WTC11 (cell line): ENCODE measurements around the gene CACNA2D1. TPM values are rescaled to one million over a fixed set of nuclear protein-coding genes. Genes with fewer than 3 reads are reported as not detected.

Experiments used
- ATAC-seq: fragments of 200-7000 bp; cut with Tn5 transposase; 2 replicates; pipeline ENCODE4 v1.10.0; 2021; ENCODE audit warnings: mild to moderate bottlenecking, moderate library complexity
- CTCF ChIA-PET: fragments of 300-600 bp; sonication (Branson Sonifier 250); formaldehyde crosslinking; loops from one replicate; lab custom pipeline; 2021; ENCODE audit warnings: antibody characterized with exemption; lab: Charles Lee
- POLR2A ChIA-PET: fragments of 350-600 bp; sonication (Branson Sonifier 250); formaldehyde crosslinking; loops from one replicate; lab custom pipeline; 2021; ENCODE audit warnings: antibody characterized with exemption; lab: Charles Lee
- DNase-seq: peaks from one replicate; pipeline ENCODE4 v3.0.0; 2021; ENCODE audit warnings: low spot score
- H3K27ac Mint-ChIP-seq: 2 replicates; pipeline ENCODE4 v1.8.0; 2021; ENCODE audit warnings: mixed read lengths
- H3K27me3 Mint-ChIP-seq: 2 replicates; pipeline ENCODE4 v1.8.0; 2021; ENCODE audit warnings: low read depth, mild to moderate bottlenecking, moderate library complexity, mixed read lengths
- H3K36me3 Mint-ChIP-seq: 2 replicates; pipeline ENCODE4 v1.8.0; 2021; ENCODE audit warnings: mixed read lengths
- H3K4me1 Mint-ChIP-seq: 2 replicates; pipeline ENCODE4 v1.8.0; 2022; ENCODE audit warnings: mixed read lengths
- H3K4me3 Mint-ChIP-seq: 2 replicates; pipeline ENCODE4 v1.8.0; 2021; ENCODE audit warnings: mild to moderate bottlenecking, moderate library complexity, mixed read lengths
- H3K9me3 Mint-ChIP-seq: 2 replicates; pipeline ENCODE4 v1.8.0; 2021; ENCODE audit warnings: mixed read lengths
- AFF4 ChIP-seq: sonication (generic); formaldehyde crosslinking; IDR thresholded peaks from 2 replicates; pipeline ENCODE4 v1.8.1; 2023; ENCODE audit warnings: mild to moderate bottlenecking, missing genetic modification reagents, borderline replicate concordance
- CBFB ChIP-seq: sonication (generic); formaldehyde crosslinking; IDR thresholded peaks from 2 replicates; pipeline ENCODE4 v1.8.1; 2022; ENCODE audit warnings: mild to moderate bottlenecking, low read depth, missing genetic modification reagents
- CREB1 ChIP-seq: sonication (generic); formaldehyde crosslinking; IDR thresholded peaks from 2 replicates; pipeline ENCODE4 v1.8.0; 2023; ENCODE audit warnings: mild to moderate bottlenecking, missing genetic modification reagents
- EMX1 ChIP-seq: fragments of 250-450 bp; sonication (Bioruptor Pico); IDR thresholded peaks from 2 replicates; pipeline ENCODE4 v1.8.0; 2021; ENCODE audit warnings: mild to moderate bottlenecking
- FOXP1 ChIP-seq: sonication (generic); formaldehyde crosslinking; IDR thresholded peaks from 2 replicates; pipeline ENCODE4 v1.8.0; 2022; ENCODE audit warnings: missing genetic modification reagents, mild to moderate bottlenecking, moderate library complexity, borderline replicate concordance
- HMGA2 ChIP-seq: fragments of 250-450 bp; sonication (Bioruptor Pico); IDR thresholded peaks from 2 replicates; pipeline ENCODE4 v1.4.0; 2021; ENCODE audit warnings: mild to moderate bottlenecking, moderate library complexity
- KAT7 ChIP-seq: sonication (generic); formaldehyde crosslinking; IDR thresholded peaks from 2 replicates; pipeline ENCODE4 v1.8.1; 2023; ENCODE audit warnings: missing genetic modification reagents, mild to moderate bottlenecking, borderline replicate concordance
- MXD4 ChIP-seq: fragments of 250-450 bp; sonication (Bioruptor Pico); IDR thresholded peaks from 2 replicates; pipeline ENCODE4 v1.8.0; 2021; ENCODE audit warnings: mild to moderate bottlenecking, moderate library complexity, borderline replicate concordance
- NFATC4 ChIP-seq: fragments of 250-450 bp; sonication (Bioruptor Pico); IDR thresholded peaks from 2 replicates; pipeline ENCODE4 v1.9.0; 2021; ENCODE audit warnings: mild to moderate bottlenecking
- NFE2L1 ChIP-seq: sonication (generic); formaldehyde crosslinking; IDR thresholded peaks from 2 replicates; pipeline ENCODE4 v1.8.1; 2023; ENCODE audit warnings: missing genetic modification reagents
- NR3C1 ChIP-seq: sonication (generic); formaldehyde crosslinking; conservative IDR thresholded peaks from 2 replicates; pipeline ENCODE4 v1.8.1; 2023; ENCODE audit warnings: low read depth, mild to moderate bottlenecking, missing genetic modification reagents
- PREB ChIP-seq: sonication (generic); formaldehyde crosslinking; IDR thresholded peaks from 2 replicates; pipeline ENCODE4 v1.8.1; 2022; ENCODE audit warnings: mild to moderate bottlenecking, missing genetic modification reagents, moderate library complexity, borderline replicate concordance
- ZMAT4 ChIP-seq: fragments of 250-450 bp; sonication (Bioruptor Pico); IDR thresholded peaks from 2 replicates; pipeline ENCODE4 v1.9.0; 2021; ENCODE audit warnings: mild to moderate bottlenecking
- total RNA-seq: library from RNA; stranded (reverse); gene quantifications from 3 replicates; pipeline ENCODE4 v1.2.3, GENCODE V29; 2021
- TF ChIP-seq, protein P1 (sequence below): sonication (generic); formaldehyde crosslinking; IDR thresholded peaks from 2 replicates; pipeline ENCODE4 v1.8.1; 2023; ENCODE audit warnings: mild to moderate bottlenecking, missing genetic modification reagents, moderate library complexity
- TF ChIP-seq, protein P2 (sequence below): fragments of 250-450 bp; sonication (Bioruptor Pico); IDR thresholded peaks from 2 replicates; pipeline ENCODE4 v1.9.0; 2021; ENCODE audit warnings: mild to moderate bottlenecking
- TF ChIP-seq, protein P3 (sequence below): fragments of 200-600 bp; IDR thresholded peaks from 2 replicates; pipeline ENCODE4 v1.8.0; 2022; ENCODE audit warnings: antibody characterized with exemption

Gene CACNA2D1
- total RNA-seq, 1 experiment from 2014 or later: 33.3 TPM

GRCh38 chr7:82163586-82163985, 280.0 kb downstream of the CACNA2D1 start (continued):
- TF ChIP-seq MXD4 (no peak), KAT7 (CRISPR knock-in tag) (no peak), CBFB (CRISPR knock-in tag) (no peak), ZMAT4 (CRISPR knock-in tag) (no peak), FOXP1 (CRISPR knock-in tag) (no peak)

DNA sequence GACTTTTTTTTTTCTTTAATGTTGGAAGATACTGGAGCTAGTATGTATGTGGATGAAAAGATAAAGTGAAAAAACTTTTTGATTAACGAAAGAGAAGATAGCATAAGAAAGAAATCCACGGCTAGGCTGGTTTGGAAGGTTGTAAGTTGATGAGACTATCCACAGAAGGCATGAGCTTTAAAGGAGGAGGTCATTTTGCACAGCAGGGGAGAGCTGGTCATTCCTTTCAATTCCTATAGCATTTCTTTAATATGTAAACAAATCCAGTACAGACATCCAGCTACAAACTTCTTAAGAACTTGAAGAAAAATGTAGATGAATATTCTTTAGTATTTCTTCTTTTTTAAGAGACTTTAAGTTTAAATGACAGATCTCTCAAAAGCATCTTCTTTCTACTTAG, 281.3 kb downstream of the CACNA2D1 start:
- TF ChIP-seq PREB (no peak), CBFB (CRISPR knock-in tag) (no peak), NFATC4 (CRISPR knock-in tag) (no peak), CREB1 (no peak), KAT7 (CRISPR knock-in tag) (no peak), EMX1 (CRISPR knock-in tag) (no peak), NFE2L1 (CRISPR knock-in tag) (no peak)
- TF ChIP-seq, protein P1, sequence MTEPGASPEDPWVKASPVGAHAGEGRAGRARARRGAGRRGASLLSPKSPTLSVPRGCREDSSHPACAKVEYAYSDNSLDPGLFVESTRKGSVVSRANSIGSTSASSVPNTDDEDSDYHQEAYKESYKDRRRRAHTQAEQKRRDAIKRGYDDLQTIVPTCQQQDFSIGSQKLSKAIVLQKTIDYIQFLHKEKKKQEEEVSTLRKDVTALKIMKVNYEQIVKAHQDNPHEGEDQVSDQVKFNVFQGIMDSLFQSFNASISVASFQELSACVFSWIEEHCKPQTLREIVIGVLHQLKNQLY (CRISPR knock-in tag): no peak
- TF ChIP-seq, protein P2, sequence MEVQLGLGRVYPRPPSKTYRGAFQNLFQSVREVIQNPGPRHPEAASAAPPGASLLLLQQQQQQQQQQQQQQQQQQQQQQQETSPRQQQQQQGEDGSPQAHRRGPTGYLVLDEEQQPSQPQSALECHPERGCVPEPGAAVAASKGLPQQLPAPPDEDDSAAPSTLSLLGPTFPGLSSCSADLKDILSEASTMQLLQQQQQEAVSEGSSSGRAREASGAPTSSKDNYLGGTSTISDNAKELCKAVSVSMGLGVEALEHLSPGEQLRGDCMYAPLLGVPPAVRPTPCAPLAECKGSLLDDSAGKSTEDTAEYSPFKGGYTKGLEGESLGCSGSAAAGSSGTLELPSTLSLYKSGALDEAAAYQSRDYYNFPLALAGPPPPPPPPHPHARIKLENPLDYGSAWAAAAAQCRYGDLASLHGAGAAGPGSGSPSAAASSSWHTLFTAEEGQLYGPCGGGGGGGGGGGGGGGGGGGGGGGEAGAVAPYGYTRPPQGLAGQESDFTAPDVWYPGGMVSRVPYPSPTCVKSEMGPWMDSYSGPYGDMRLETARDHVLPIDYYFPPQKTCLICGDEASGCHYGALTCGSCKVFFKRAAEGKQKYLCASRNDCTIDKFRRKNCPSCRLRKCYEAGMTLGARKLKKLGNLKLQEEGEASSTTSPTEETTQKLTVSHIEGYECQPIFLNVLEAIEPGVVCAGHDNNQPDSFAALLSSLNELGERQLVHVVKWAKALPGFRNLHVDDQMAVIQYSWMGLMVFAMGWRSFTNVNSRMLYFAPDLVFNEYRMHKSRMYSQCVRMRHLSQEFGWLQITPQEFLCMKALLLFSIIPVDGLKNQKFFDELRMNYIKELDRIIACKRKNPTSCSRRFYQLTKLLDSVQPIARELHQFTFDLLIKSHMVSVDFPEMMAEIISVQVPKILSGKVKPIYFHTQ (CRISPR knock-in tag): no peak
- no peaks in the 10 kb centered on the region for H3K9me3 Mint-ChIP-seq
- ChIA-PET POLR2A (interaction anchor here (0.6 kb wide), 2 partner anchors 9 to 343 kb away, joined by 3 to 7 read pairs; no protein-coding TSS in a partner anchor), CTCF (interaction anchor here (0.6 to 0.9 kb wide), 2 partner anchors 87 to 567 kb away, joined by 3 read pairs; no protein-coding TSS in a partner anchor)
- H3K36me3 Mint-ChIP-seq: no peaks in the 10 kb centered on the region
- peaks cover 7% of the 10 kb centered on the region for H3K27me3 Mint-ChIP-seq
- DNase-seq: no peak
- ATAC-seq: peak; percentile 41; the same call in 1 of the 2 replicates
- H3K4me3 Mint-ChIP-seq: no peak overlapping the region
- peak overlapping the region; percentile 23; the same call in 1 of the 2 replicates for H3K27ac Mint-ChIP-seq
- peaks cover 27% of the 10 kb centered on the region for H3K4me1 Mint-ChIP-seq

DNA sequence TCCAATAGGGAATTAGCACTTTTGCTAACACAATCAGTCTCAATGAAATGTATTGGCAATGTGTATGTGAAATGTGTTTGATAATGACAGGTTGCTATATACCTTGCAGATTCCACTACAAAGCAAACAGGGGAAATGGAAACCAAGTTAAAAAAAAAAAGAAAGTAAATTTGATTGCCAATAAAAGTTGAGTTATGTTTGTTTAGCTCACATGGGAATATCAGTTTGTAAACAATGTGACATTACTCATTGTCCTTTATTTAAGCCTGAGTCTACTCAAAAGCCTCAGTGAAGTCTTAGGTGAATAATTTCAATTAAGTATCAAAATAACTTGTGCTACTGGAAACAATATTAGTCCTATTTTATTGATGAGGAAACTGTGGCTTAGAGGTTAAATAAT, 285.2 kb downstream of the CACNA2D1 start:
- TF ChIP-seq, protein P1 (CRISPR knock-in tag): no peak
- TF ChIP-seq, protein P3, sequence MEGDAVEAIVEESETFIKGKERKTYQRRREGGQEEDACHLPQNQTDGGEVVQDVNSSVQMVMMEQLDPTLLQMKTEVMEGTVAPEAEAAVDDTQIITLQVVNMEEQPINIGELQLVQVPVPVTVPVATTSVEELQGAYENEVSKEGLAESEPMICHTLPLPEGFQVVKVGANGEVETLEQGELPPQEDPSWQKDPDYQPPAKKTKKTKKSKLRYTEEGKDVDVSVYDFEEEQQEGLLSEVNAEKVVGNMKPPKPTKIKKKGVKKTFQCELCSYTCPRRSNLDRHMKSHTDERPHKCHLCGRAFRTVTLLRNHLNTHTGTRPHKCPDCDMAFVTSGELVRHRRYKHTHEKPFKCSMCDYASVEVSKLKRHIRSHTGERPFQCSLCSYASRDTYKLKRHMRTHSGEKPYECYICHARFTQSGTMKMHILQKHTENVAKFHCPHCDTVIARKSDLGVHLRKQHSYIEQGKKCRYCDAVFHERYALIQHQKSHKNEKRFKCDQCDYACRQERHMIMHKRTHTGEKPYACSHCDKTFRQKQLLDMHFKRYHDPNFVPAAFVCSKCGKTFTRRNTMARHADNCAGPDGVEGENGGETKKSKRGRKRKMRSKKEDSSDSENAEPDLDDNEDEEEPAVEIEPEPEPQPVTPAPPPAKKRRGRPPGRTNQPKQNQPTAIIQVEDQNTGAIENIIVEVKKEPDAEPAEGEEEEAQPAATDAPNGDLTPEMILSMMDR: no peak
- TF ChIP-seq AFF4 (CRISPR knock-in tag): no peak
- TF ChIP-seq HMGA2: no peak
- TF ChIP-seq NR3C1 (CRISPR knock-in tag): no peak
- no peaks in the 10 kb centered on the region for H3K36me3 Mint-ChIP-seq
- H3K4me1 Mint-ChIP-seq: peaks cover 24% of the 10 kb centered on the region
- no peak overlapping the region for H3K4me3 Mint-ChIP-seq
- H3K9me3 Mint-ChIP-seq: no peaks in the 10 kb centered on the region
- POLR2A ChIA-PET: no interaction called here
- DNase-seq: no peak
- peaks cover 26% of the 10 kb centered on the region for H3K27me3 Mint-ChIP-seq
- CTCF ChIA-PET: no interaction called here
- ATAC-seq: no peak
- no peak overlapping the region for H3K27ac Mint-ChIP-seq
